Fibroblast of skin of right quadriceps (primary cell): Measurements from ENCODE around the gene CCL11.

ENCODE experiments used
- DNase-seq: peaks from one replicate; pipeline ENCODE4 v3.0.0-alpha.2; 2013

The CCL11 gene

GRCh38 chr17:34312080-34312479 lies 26.5 kb downstream of the CCL11 start:
- DNase-seq = peak; percentile 85

DNA sequence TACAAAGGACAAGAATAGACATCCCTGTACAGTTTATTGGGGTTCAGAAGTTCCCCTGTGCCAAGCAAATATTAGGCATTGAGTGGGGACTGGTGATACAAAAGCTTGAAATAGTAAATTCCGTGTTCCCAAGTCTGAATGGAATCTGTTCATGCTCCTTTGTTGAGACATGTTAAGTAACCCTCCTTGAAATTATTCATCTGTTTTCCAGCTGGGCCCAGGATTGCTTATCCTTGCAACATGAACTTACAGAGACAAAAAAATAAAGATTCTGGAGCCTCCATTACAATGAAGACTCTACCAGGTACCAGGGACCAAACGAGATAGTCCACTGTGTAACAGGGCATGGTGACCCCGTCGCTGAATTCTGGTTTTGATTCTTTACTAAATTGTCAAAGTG lies 27.6 kb downstream of the CCL11 start:
- DNase-seq = peak; percentile 49

- peak; percentile 61 for DNase-seq
Measured at GRCh38 chr17:34314279-34314678, 28.7 kb downstream of the CCL11 start.

DNA sequence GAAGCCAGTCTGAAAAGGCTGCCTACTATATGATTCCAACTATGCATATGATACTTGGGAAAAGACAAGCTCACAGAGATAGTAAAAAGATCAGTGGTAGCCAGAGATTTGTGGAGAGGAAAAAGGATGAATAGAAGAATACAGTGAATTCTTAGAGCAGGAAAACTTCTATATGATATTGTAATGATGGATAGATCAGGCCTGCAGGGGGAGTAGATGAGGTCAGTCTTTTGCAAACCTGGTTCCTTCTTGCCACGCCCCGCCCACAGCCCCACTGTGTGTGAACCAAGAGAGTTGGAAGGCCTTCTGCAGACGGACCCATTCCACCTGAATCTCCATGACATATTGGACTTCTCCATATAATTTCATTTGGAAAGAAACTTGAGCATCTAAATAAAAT lies 32.9 kb downstream of the CCL11 start:
- DNase-seq = no peak

DNA sequence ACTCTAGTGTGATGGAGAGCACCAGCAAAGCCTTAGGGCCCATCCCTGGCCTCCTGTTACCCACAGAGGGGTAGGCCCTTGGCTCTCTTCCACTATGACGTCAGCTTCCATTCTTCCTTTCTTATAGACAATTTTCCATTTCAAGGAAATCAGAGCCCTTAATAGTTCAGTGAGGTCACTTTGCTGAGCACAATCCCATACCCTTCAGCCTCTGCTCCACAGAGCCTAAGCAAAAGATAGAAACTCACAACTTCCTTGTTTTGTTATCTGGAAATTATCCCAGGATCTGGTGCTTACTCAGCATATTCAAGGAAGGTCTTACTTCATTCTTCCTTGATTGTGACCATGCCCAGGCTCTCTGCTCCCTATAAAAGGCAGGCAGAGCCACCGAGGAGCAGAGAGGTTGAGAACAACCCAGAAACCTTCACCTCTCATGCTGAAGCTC lies 33.5 kb downstream of the CCL11 start, which contains the start of gene CCL8:
Gene CCL8, plus strand, starts transcription at position 397 of the 445 bp plus-strand sequence. CDS start 67 bp downstream, outside the sequence.
- no peak for DNase-seq

DNA sequence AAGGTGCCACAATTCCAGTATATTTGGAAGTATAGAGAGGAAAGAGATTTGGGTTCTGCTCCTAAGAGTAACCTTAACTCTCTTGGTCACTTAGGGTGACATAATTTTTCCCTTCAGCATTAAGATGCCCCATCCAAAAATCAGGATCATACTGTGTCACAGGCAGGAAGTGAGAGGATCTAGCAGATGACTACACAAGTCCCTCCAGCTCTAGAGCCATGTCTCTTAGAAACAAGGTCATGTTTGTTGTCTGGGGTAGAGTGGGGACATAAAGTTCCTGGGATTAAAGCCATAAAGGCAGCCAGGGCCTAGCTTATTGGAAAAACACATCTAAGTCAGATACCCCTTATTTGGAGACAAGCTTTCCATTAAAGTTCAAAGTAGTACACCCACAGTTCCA lies 36.4 kb downstream of the CCL11 start:
- no peak for DNase-seq

GRCh38 chr17:34327580-34327979 lies 42.0 kb downstream of the CCL11 start:
- peak; percentile 19 for DNase-seq

GRCh38 chr17:34337701-34338100 lies 52.2 kb downstream of the CCL11 start:
- DNase-seq = no peak
